ENCODE measurements around the gene MAPKAP1. TPM values are rescaled to one million over a fixed set of nuclear protein-coding genes. Genes with fewer than 3 reads are reported as not detected.

MAPKAP1 gene
- total RNA-seq, 1 donor from 2014 or later = 35.9 TPM

GRCh38 chr9:125442452-125442851 lies 264.6 kb downstream of the MAPKAP1 start:
- DNase-seq (ENCODE audit: low spot score in 2 of 2) (no peak), FAIRE-seq (no peak)

DNA sequence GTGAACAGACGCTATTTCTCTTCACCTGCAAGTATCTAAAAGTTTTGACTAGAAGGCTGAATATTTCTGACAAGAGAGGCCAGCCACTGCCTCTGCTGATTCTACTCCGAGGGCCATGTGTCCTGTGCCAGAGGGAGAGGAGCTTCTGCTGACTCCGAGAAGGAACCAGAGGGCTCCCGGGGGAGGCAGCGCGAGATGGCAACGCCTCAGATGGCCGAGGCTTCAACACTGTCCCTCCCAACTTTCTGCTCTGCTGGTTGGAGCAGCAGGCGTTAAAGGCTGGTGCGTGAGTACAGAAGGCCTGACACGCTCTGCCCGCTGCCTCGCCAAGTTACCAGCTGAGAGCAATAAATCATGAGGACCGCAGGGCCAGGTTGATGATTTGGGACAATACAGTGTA lies 266.6 kb downstream of the MAPKAP1 start:
- FAIRE-seq (no peak), DNase-seq (ENCODE audit: low spot score in 2 of 2) (no peak)

- FAIRE-seq = no peak
- DNase-seq (ENCODE audit: low spot score in 2 of 2) = no peak
Observed at GRCh38 chr9:125439434-125440272, 267.4 kb downstream of the MAPKAP1 start.

DNA sequence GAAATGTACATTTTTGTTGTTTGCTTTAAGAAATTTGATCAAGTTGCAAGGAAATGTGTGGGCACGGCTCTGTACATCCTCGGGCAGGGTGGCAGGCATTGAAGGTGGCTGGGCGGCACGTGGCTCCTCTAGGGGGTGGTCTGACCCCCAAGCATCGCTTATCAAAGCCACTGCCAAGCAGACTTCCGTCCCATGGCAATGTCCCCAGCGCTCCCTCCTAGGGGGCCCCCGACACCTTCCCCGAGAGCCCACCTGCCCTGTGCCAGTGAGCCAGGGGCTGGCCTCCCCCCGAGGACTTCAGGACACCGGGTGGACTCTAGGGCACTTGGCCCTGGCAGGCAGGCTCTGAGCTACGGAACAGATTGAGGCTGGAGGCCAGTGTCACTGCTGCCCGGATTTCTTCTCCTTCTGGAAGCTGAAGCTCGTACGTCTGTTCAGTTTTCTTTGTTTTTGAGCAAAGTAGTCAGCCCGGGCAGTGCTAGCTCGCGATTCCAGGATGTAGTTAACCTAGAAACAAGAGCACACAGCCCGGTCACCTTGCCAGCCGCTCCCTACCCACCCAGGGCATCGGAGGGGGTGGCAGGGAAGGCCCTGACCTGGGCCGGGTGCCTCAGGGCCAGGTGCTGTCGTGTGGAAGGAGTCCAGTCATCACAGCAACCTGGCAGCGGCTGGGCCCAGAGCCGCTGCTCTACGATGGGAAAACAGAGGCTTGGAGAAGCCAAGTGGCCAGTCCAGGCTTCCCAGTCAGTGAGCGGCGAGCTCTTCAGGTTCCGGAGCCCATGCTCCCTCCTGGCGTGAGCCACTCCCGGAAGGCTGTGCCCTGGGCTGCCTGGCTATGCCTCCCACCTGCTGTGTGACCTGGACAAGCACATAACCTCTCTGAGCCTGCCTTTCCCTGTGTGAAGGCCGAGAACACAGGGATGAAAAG lies 268.2 kb downstream of the MAPKAP1 start:
- no peak for DNase-seq (ENCODE audit: low spot score in 2 of 2)
- no peak for FAIRE-seq

DNA sequence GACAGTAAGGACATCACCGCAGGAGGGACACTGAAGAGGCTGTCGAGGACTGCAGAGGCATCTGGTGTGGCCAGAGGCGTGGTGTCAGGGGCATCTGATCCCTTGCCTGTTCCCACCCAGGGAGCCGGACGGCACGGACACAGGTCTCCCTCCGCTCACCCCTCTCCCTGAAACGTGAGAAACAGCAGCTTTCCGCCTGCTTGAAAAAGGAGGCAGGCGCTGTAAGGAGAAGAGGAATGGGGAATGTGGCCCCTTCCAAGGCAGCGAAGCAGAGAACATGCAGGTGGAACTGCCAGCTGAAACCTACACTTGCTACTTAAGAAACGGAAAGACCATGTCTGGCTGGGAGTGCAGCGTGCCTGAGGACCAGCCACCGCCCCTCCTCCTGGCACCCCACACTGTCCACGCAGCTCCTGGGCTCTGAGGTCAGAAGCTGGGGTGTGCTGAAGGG lies 269.2 kb downstream of the MAPKAP1 start:
- FAIRE-seq = no peak
- no peak for DNase-seq (ENCODE audit: low spot score in 2 of 2)

DNA sequence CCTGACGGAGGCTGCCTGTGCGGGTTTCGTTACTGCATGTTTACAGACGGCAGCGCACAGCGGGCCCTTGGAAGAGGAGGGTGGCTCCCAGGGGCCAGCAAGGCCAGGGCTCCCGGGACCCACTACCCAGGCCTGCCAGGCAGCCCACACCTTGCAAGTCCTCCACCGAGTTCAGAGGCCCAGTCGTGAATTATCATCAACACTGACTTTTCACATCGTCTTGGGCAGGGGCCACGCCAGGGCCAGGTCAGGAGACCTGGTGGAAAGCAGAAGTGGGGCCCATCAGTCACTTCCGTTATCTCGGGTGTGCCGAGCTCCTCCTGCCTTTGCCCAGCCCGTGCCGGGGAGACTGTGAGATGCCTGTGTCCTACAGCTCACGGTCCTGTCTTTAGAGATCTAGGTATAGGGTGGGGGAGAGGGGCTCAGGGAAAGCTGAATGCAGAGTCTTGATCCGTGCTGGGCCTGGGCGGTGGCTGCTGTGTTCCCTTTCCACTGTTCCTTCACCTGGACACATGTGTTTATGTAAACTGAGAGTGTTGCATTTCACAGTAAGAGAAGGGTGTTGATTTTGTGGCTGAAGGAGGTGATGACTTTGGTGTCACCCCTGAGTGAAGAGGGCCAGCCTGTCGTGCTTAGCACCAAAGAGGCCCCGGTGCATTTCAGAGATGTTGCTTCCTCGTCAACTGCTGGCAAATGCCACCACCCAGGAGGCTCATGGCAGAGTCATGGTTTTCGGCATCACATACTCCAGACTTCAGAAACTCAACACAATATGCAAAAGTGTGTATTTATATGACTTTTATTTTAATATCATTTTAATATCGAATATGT lies 270.2 kb downstream of the MAPKAP1 start:
- no peak for FAIRE-seq
- no peak for DNase-seq (ENCODE audit: low spot score in 2 of 2)

- DNase-seq (ENCODE audit: low spot score in 2 of 2) (no peak), FAIRE-seq (no peak)
Observed at GRCh38 chr9:125435776-125436612, 271.0 kb downstream of the MAPKAP1 start.

GRCh38 chr9:125434986-125435775 lies 271.8 kb downstream of the MAPKAP1 start:
- FAIRE-seq = no peak

GRCh38 chr9:125433461-125434011 lies 273.5 kb downstream of the MAPKAP1 start:
- DNase-seq (ENCODE audit: low spot score in 2 of 2) (no peak), FAIRE-seq (no peak)

More at GRCh38 chr9:125434986-125435775, 271.8 kb downstream of the MAPKAP1 start:
- DNase-seq (ENCODE audit: low spot score in 2 of 2) = no peak

DNA sequence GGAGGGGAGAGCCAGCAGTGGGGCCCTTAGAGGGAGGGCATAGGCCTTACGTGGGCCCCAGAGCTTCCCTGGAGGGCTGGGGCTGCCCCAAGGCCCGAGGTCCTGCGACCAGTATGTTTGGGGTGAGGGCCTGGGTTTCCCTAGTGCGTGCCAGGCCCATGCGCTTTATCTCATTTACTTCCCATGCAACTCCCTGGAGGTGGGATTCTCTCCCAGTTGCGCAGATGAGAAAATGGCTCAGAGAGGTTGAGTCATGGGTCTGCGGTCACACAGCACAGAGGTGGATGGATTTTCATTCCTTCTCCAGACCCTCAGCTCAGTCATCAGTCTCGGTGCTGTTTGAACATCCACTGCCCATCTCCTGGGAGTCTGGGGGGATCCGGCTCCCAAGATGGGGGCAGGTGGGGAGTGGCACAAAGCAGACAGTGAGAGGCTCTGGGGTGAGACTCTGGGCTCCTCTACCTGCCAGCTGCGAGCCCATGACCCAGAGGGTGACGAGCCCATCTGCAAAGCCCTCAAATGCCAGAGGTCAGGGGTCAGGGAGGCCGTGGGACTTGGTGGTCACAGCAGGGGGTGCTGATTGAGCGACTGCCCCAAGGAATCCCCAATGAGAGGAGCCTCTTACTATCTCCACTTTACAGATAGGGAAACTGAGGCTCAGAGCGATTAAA lies 274.2 kb downstream of the MAPKAP1 start:
- DNase-seq (ENCODE audit: low spot score in 2 of 2) = no peak
- FAIRE-seq = no peak

DNA sequence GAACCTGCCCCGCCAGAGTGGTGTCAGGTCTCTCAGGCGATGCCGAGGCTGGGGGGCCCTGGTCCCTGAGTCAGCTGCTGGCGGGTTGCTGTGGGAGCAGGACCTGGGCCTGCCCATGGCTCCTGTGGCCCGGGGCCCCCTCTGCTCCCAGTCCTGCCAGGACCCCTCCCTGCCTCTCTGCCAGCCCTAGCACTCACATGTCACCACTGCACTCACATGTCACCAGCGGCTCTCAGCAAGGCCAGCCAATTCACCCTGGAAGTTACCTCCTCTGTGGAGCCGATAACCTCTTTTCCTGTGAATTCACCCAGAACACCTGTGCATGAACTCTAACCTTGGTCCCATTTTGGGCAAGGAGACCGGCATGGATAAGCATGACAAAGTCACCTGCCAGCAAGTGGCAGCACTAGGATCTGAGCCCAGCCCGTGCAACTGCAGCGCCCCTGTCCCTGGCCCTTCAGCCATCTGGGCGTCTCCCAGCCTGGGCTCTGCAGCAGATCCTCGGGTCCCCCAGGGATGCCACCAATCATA lies 275.2 kb downstream of the MAPKAP1 start:
- no peak for FAIRE-seq

DNA sequence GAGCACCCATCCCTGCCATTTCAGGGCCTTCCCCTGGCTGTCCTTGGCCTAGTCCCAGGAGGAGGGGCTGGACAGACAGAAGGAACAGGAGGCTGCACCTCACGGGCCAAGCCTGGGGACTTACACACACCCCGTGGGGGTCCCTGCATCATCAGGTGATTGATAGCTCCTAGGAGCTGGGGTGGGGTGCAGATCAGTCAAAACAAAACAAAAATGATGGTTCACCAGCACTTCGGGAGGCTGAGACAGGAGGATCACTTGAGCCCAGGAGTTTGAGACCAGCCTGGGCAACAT lies 276.0 kb downstream of the MAPKAP1 start:
- DNase-seq (ENCODE audit: low spot score in 2 of 2) = no peak
- FAIRE-seq = no peak

More for the DNA sequence above, 275.2 kb downstream of the MAPKAP1 start:
- no peak for DNase-seq (ENCODE audit: low spot score in 2 of 2)

DNA sequence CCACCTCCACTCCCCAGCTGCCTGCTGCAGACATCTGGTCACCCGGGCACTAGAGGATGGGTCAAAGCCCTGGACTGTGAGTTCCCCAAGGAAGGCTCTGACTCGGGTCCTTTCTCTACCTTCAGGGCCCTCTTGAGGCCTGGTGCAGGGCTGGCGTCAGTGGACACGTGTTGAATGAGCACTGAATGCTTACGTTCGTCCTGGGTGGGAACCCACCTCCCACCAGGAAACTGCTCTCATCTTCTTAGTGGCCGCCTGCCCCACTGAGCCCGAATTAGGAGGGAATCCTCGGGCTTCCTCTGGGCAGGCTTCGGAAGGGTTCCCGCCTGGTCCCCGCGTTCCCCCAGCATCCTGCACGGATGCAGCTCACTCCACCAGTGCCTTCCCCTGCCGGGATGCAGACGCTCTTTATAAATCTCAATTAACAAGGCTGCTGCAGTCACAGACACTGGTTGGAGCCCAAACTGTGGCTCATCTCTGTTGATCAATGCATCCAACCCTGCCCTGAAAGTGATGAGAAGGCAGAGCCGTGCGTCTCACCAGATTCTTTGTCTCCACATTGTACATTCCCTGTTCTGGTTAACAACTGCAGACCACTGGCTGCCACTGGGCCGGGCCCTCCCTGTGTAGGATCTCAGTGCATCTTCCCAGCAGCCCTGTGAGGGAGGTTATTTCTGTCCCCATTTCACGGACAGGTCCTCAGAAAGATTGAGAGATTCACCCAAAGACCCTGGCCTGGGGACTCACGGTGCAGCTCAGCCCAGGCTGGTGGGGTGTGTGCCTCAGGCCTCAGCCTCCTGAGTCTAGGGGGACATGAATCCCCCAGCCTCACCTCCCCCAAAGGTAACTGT lies 276.6 kb downstream of the MAPKAP1 start:
- no peak for FAIRE-seq
- no peak for DNase-seq (ENCODE audit: low spot score in 2 of 2)

- FAIRE-seq (no peak), DNase-seq (ENCODE audit: low spot score in 2 of 2) (no peak)
Observed at GRCh38 chr9:125429476-125430160, 277.4 kb downstream of the MAPKAP1 start.

GRCh38 chr9:125428902-125429467 lies 278.0 kb downstream of the MAPKAP1 start:
- DNase-seq (ENCODE audit: low spot score in 2 of 2) (no peak), FAIRE-seq (no peak)

All from frontal cortex (tissue), 4 donors.